ENCODE results near the gene PSME3.

The PSME3 gene

DNA sequence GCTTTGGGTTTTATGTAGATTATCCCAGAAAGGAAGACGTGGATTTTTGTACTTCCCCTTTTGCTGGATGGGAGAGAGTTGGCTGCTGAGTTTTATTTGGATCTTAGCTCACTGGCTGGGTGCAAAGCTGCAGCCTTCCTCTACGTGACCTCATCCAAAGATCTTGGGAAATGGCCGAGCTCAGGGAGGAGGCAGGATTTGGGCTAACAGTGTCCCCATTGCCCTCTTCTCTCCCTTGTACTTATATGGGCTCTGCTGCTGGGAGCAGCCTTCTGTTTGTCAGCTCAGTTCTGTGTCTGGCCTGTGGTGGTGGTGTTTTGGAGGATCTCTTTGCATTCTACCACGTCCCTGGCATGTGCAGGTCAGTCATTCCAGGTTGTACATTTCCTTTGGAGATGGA is 19.8 kb downstream of the PSME3 start:
- POLR2A ChIA-PET: interaction anchor here (0.5 kb wide), 1 partner anchor 103 kb away, joined by 3 read pairs; no protein-coding TSS in a partner anchor
- Histone ChIP-seq H3K9me3 (ENCODE audit: control insufficient read depth, insufficient read depth, low read depth, low read length) (no peaks in the 10 kb centered on the region), H3K4me1 (ENCODE audit: control insufficient read depth, insufficient read depth, low read length) (no peaks in the 10 kb centered on the region), H3K36me3 (ENCODE audit: control insufficient read depth in 2 of 2, insufficient read depth in 1 of 2, low read length in 2 of 2) (peaks cover 0 to 4% of the 10 kb centered on the region in 2 experiments; a peak in 2 of 3 replicates), H3K4me3 (ENCODE audit: low read depth, low read length) (no peak overlapping the region), H3K27ac (ENCODE audit: extremely low read depth, low read depth, low read length) (no peak overlapping the region)
- CTCF ChIA-PET: interaction anchor here (0.6 to 2.0 kb wide), 4 partner anchors 10 to 804 kb away, joined by 3 to 6 read pairs (median 4); no protein-coding TSS in a partner anchor
- TF ChIP-seq ZNF174 (tag by site-specific recombination; IDR thresholded peaks at IDR 0.05): no peak
- TF ChIP-seq KLF1 (tag by site-specific recombination; IDR thresholded peaks at IDR 0.05): no peak
- TF ChIP-seq MZF1 (tag by site-specific recombination; IDR thresholded peaks at IDR 0.05; ENCODE audit: borderline replicate concordance): no peak
- no peak for TF ChIP-seq ZNF560 (tag by site-specific recombination; IDR thresholded peaks at IDR 0.05; ENCODE audit: borderline replicate concordance)
- no peak for TF ChIP-seq GLIS2 (tag by site-specific recombination; IDR thresholded peaks at IDR 0.05)
- no peak for TF ChIP-seq ZNF548 (tag by site-specific recombination; IDR thresholded peaks at IDR 0.05)
- no peak for TF ChIP-seq ZNF645 (tag by site-specific recombination; IDR thresholded peaks at IDR 0.05)
- TF ChIP-seq, protein P1, sequence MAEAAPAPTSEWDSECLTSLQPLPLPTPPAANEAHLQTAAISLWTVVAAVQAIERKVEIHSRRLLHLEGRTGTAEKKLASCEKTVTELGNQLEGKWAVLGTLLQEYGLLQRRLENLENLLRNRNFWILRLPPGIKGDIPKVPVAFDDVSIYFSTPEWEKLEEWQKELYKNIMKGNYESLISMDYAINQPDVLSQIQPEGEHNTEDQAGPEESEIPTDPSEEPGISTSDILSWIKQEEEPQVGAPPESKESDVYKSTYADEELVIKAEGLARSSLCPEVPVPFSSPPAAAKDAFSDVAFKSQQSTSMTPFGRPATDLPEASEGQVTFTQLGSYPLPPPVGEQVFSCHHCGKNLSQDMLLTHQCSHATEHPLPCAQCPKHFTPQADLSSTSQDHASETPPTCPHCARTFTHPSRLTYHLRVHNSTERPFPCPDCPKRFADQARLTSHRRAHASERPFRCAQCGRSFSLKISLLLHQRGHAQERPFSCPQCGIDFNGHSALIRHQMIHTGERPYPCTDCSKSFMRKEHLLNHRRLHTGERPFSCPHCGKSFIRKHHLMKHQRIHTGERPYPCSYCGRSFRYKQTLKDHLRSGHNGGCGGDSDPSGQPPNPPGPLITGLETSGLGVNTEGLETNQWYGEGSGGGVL (tag by site-specific recombination; IDR thresholded peaks at IDR 0.05): no peak
- TF ChIP-seq ZIC2 (tag by site-specific recombination; IDR thresholded peaks at IDR 0.05): no peak
- TF ChIP-seq, protein P2, sequence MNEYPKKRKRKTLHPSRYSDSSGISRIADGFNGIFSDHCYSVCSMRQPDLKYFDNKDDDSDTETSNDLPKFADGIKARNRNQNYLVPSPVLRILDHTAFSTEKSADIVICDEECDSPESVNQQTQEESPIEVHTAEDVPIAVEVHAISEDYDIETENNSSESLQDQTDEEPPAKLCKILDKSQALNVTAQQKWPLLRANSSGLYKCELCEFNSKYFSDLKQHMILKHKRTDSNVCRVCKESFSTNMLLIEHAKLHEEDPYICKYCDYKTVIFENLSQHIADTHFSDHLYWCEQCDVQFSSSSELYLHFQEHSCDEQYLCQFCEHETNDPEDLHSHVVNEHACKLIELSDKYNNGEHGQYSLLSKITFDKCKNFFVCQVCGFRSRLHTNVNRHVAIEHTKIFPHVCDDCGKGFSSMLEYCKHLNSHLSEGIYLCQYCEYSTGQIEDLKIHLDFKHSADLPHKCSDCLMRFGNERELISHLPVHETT (tag by site-specific recombination; IDR thresholded peaks at IDR 0.05): no peak
- TF ChIP-seq, protein P3, sequence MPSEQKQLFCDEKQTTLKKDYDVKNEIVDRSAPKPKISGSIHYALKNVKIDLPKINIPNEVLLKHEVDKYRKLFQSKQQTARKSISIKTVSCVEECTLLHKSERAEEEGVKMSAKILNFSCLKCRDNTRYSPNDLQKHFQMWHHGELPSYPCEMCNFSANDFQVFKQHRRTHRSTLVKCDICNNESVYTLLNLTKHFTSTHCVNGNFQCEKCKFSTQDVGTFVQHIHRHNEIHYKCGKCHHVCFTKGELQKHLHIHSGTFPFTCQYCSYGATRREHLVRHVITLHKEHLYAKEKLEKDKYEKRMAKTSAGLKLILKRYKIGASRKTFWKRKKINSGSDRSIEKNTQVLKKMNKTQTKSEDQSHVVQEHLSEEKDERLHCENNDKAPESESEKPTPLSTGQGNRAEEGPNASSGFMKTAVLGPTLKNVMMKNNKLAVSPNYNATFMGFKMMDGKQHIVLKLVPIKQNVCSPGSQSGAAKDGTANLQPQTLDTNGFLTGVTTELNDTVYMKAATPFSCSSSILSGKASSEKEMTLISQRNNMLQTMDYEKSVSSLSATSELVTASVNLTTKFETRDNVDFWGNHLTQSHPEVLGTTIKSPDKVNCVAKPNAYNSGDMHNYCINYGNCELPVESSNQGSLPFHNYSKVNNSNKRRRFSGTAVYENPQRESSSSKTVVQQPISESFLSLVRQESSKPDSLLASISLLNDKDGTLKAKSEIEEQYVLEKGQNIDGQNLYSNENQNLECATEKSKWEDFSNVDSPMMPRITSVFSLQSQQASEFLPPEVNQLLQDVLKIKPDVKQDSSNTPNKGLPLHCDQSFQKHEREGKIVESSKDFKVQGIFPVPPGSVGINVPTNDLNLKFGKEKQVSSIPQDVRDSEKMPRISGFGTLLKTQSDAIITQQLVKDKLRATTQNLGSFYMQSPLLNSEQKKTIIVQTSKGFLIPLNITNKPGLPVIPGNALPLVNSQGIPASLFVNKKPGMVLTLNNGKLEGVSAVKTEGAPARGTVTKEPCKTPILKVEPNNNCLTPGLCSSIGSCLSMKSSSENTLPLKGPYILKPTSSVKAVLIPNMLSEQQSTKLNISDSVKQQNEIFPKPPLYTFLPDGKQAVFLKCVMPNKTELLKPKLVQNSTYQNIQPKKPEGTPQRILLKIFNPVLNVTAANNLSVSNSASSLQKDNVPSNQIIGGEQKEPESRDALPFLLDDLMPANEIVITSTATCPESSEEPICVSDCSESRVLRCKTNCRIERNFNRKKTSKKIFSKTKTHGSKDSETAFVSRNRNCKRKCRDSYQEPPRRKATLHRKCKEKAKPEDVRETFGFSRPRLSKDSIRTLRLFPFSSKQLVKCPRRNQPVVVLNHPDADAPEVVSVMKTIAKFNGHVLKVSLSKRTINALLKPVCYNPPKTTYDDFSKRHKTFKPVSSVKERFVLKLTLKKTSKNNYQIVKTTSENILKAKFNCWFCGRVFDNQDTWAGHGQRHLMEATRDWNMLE (tag by site-specific recombination; conservative IDR thresholded peaks at IDR 0.05; ENCODE audit: low read depth): no peak
- no peak for TF ChIP-seq ZNF664 (tag by site-specific recombination; IDR thresholded peaks at IDR 0.05)
- TF ChIP-seq, protein P4, sequence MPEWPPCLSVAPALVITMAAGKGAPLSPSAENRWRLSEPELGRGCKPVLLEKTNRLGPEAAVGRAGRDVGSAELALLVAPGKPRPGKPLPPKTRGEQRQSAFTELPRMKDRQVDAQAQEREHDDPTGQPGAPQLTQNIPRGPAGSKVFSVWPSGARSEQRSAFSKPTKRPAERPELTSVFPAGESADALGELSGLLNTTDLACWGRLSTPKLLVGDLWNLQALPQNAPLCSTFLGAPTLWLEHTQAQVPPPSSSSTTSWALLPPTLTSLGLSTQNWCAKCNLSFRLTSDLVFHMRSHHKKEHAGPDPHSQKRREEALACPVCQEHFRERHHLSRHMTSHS (tag by site-specific recombination; IDR thresholded peaks at IDR 0.05): no peak
- no peak for TF ChIP-seq TRIM28 (IDR thresholded peaks at IDR 0.05; ENCODE audit: borderline replicate concordance, low read length)
- TF ChIP-seq, protein P5, sequence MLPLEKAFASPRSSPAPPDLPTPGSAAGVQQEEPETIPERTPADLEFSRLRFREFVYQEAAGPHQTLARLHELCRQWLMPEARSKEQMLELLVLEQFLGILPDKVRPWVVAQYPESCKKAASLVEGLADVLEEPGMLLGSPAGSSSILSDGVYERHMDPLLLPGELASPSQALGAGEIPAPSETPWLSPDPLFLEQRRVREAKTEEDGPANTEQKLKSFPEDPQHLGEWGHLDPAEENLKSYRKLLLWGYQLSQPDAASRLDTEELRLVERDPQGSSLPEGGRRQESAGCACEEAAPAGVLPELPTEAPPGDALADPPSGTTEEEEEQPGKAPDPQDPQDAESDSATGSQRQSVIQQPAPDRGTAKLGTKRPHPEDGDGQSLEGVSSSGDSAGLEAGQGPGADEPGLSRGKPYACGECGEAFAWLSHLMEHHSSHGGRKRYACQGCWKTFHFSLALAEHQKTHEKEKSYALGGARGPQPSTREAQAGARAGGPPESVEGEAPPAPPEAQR (tag by site-specific recombination; IDR thresholded peaks at IDR 0.05): no peak
- TF ChIP-seq PBX3 (CRISPR knock-in tag; IDR thresholded peaks at IDR 0.05): no peak
